Gastrocnemius medialis (tissue), 4 donors: ENCODE measurements around the gene UBE2E1.

ENCODE experiments used
- CTCF ChIP-seq, 5 experiments: fragments of 450-650 bp in 3 of 5; fragments of 200-600 bp in 2 of 5; sonication (generic) in 2 of 5; IDR thresholded peaks in 4 of 5; conservative IDR thresholded peaks in 1 of 5; 1 replicate in 4 of 5; 2 replicates in 1 of 5; pipeline ENCODE4 v1.5.1; 2016 to 2019; ENCODE audit warnings: antibody characterized with exemption in 5 of 5, mild to moderate bottlenecking in 3 of 5, moderate library complexity in 3 of 5
- POLR2A ChIP-seq, 2 donors: fragments of 450-650 bp; IDR thresholded peaks; one replicate each; pipeline ENCODE4 v1.6.1; 2017; ENCODE audit warnings: antibody characterized with exemption in 2 of 2, mild to moderate bottlenecking in 2 of 2, moderate library complexity in 2 of 2

DNA sequence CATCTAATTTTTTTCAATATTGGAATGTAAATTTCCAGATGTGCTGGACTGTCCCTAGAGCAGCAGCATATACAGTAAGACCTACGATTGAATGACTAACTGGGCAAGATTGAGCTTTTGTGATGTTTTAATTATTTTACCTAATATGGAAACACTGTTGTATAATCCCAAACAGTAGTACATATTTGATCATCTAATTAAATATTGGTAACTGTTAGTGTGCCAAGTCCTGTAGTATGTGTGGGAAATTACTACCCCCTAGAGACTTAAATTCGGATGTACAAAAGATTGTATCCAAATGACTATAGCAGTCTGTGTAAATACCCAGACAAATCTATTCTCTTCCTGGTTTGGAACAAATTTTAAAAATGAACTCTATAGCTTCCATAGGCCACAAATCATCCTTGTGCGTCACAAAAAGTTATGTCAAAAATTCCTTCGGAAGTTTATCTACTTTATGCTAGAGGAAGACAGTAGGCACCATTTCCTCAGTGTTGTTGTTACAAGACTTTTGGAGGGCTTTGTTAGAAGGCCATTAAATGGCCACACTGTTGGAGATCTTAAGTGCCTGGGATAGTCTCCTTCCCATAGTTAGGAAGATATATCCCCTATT lies 69.5 kb downstream of the UBE2E1 start:
- TF ChIP-seq POLR2A (IDR thresholded peaks at IDR 0.05) (no peak), CTCF (IDR thresholded peaks at IDR 0.05 in 4 of 5, conservative IDR thresholded peaks at IDR 0.05 in 1 of 5) (no peak)
